Activated T-helper 17 cell treated with anti-CD3 and anti-CD28 coated beads, Interleukin-2, amount 50 U/mL, for 72 hours (primary cell): ENCODE data around the gene ADAMTS6. TPM values are rescaled to one million over a fixed set of nuclear protein-coding genes. Genes with fewer than 3 reads are reported as not detected.
"Not testable (repeated sequence)": the region's sequence is repeated elsewhere in the genome, so short reads cannot be mapped to it uniquely, and the experiment has no call there.

Experiments
- ATAC-seq: fragments of 150-1000 bp; cut with Tn5 transposase; replicated peaks from 2 replicates; pipeline ENCODE4 v1.10.0; 2021; ENCODE audit warnings: mild to moderate bottlenecking, moderate library complexity
- H3K27ac Mint-ChIP-seq: one replicate; pipeline ENCODE4 v1.8.0; 2022; ENCODE audit warnings: mixed read lengths
- H3K27me3 Mint-ChIP-seq: one replicate; pipeline ENCODE4 v1.8.0; 2022; ENCODE audit warnings: mixed read lengths
- H3K36me3 Mint-ChIP-seq: one replicate; pipeline ENCODE4 v1.8.0; 2022; ENCODE audit warnings: low read depth, mild to moderate bottlenecking, mixed read lengths
- H3K4me1 Mint-ChIP-seq: one replicate; pipeline ENCODE4 v1.8.0; 2022; ENCODE audit warnings: mixed read lengths
- H3K4me3 Mint-ChIP-seq: one replicate; pipeline ENCODE4 v1.8.0; 2022; ENCODE audit warnings: mild to moderate bottlenecking, mixed read lengths
- H3K9me3 Mint-ChIP-seq: one replicate; pipeline ENCODE4 v1.8.0; 2022; ENCODE audit warnings: mixed read lengths
- total RNA-seq, 2 donors: library from RNA; stranded (reverse); gene quantifications; one replicate each; pipeline ENCODE4 v1.2.3, GENCODE V29; 2022

Gene ADAMTS6
- total RNA-seq, 2 donors from 2014 or later: 1.2 to 1.4 TPM

DNA sequence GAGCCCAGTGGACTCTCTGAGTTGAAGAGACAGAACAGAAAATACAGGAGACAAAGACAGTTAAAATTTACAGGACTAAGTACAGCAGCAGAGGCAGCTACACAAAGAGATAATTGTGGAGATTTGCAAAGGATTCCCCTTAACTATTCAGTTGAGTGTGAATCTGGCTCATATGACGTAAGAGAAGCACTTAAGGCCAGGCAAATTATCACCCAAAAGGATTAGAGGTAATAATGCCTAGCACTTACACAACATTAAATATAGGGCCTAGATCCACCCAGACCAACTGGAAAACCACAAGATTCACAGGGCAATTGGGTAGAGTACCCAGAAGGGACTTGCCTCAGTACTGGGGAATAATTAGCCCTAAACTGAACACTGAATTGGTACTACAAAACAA, 41.3 kb downstream of the ADAMTS6 start:
- H3K9me3 Mint-ChIP-seq: no peaks in the 10 kb centered on the region
- ATAC-seq: no peak
- H3K4me1 Mint-ChIP-seq: no peaks in the 10 kb centered on the region
- H3K4me3 Mint-ChIP-seq: no peak overlapping the region
- H3K36me3 Mint-ChIP-seq: no peaks in the 10 kb centered on the region
- no peaks in the 10 kb centered on the region for H3K27me3 Mint-ChIP-seq
- H3K27ac Mint-ChIP-seq: no peak overlapping the region

DNA sequence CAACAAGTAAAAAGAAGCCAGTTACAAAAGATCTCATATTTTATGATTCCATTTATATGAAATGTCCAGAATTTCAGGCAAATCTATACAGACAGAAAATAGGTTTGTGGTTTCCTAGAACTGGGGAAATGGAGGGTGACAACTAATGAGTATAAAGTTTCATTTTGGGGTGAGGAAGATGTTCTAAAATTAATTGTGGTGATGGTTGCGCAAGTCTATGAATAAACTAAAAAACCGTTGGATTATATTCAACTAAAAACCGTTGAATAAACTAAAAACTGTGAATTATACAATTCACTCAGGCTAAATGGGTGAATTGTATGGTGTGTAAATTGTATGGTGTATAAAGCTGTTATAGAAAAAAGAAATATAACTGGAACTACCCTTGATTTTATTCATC, 47.6 kb downstream of the ADAMTS6 start:
- Mint-ChIP-seq H3K9me3 (no peaks in the 10 kb centered on the region), H3K4me1 (no peaks in the 10 kb centered on the region)
- no peak for ATAC-seq

DNA sequence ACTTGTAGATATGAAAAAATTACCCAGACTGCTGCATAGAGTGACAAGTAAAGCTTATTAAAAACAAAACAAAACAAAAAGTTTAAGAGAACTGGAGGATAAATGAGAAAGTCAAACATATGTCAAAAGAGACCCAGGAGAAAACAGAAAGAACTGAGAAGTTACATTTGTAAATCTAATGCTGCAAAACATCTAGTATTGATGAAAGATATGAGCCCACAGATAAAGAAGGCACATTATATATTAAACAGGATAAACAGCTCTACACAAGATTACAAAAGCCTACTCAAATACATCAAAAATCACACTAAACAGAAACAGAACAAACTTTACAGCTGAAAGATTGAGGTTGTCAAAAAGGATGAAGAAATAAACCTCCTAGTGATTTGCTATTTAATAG, 55.1 kb downstream of the ADAMTS6 start:
- H3K27ac Mint-ChIP-seq: no peak overlapping the region
- no peaks in the 10 kb centered on the region for H3K36me3 Mint-ChIP-seq
- no peaks in the 10 kb centered on the region for H3K4me1 Mint-ChIP-seq
- no peak for ATAC-seq
- H3K4me3 Mint-ChIP-seq: no peak overlapping the region
- H3K27me3 Mint-ChIP-seq: no peaks in the 10 kb centered on the region
- H3K9me3 Mint-ChIP-seq: peaks cover 4% of the 10 kb centered on the region

More for the DNA sequence above, 47.6 kb downstream of the ADAMTS6 start:
- Mint-ChIP-seq H3K27ac (no peak overlapping the region), H3K4me3 (no peak overlapping the region), H3K36me3 (no peaks in the 10 kb centered on the region), H3K27me3 (peaks cover 3% of the 10 kb centered on the region)

DNA sequence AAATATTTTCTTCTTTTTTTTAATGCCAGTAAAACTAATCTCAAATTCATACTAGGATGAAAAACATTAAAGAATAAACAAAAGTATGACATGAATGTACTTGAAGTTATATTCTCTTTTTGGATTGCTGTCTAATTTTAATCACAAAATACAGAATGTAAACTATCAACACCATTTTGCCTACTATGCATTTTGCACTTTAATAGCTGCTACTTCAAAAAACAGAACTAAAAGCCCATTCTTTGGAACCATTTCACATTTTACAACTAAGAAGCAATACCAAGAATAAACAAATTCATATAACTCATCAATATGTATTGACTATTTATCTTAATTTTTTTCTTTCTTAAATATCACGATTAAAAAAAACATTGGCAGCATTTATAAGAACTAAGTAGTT, 58.1 kb downstream of the ADAMTS6 start:
- no peaks in the 10 kb centered on the region for H3K4me1 Mint-ChIP-seq
- H3K36me3 Mint-ChIP-seq: no peaks in the 10 kb centered on the region
- no peak overlapping the region for H3K27ac Mint-ChIP-seq
- H3K9me3 Mint-ChIP-seq: peaks cover 9% of the 10 kb centered on the region
- no peak for ATAC-seq
- no peaks in the 10 kb centered on the region for H3K27me3 Mint-ChIP-seq
- no peak overlapping the region for H3K4me3 Mint-ChIP-seq

DNA sequence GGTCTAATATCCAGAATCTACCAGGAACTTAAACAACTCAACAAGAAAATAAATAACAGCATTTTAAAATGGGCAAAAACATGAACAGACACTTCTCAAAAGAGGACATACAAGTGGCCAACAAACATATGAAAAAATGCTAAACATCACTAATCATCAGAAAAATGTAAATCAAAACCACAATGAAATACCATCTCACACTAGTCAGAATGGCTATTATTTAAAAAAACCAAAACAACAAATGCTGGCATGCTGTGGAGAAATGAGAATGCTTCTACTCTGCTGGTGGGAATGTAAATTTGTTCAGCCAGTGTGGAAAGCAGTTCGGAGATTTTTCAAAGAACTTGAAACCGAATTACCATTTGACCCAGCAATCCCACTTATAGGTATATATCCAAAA, 63.1 kb downstream of the ADAMTS6 start:
- no peak for ATAC-seq
- no peak overlapping the region for H3K27ac Mint-ChIP-seq
- H3K27me3 Mint-ChIP-seq: no peaks in the 10 kb centered on the region
- no peaks in the 10 kb centered on the region for H3K4me1 Mint-ChIP-seq
- H3K4me3 Mint-ChIP-seq: no peak overlapping the region
- H3K36me3 Mint-ChIP-seq: no peaks in the 10 kb centered on the region
- peaks cover 16% of the 10 kb centered on the region for H3K9me3 Mint-ChIP-seq

DNA sequence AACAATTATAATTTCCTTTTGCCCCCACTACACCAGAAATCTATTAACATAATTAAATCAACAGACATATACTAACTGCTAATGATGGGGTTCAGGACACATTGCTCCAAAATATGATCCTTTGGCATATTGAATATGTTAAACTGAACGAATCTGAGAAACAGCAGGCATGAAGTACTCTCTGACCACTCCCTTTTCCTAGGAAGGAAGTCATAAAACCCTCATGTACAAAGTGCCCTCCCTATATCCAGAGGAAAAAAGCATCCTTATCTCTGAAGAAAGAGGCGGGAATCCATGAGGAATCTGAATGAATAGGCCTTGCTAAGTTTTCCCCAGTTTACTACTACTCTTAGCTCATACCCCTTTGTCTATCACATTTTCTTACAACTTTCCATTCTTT, 67.9 kb downstream of the ADAMTS6 start:
- Mint-ChIP-seq H3K4me3 (no peak overlapping the region), H3K27ac (no peak overlapping the region), H3K27me3 (no peaks in the 10 kb centered on the region), H3K9me3 (peaks cover 8% of the 10 kb centered on the region), H3K4me1 (no peaks in the 10 kb centered on the region), H3K36me3 (no peaks in the 10 kb centered on the region)
- no peak for ATAC-seq

DNA sequence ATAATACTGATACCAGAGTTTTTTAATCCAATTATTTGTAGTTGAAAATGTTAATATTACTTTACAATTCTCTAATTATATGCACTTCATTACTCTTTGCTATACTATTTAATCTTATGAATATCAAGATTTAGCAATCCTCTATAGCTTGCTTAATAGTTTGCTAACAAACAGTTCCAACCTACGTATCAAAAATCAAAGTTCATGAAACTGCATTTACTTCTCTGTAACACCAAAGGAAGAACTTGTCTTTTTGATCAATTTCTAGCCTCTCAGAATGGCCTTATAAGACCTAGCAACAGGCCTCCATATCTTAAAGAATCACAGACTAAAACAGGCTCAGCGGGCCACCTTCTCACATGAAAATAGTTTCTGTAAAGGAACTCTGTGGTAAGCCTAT, 68.9 kb downstream of the ADAMTS6 start:
- no peak for ATAC-seq
- Mint-ChIP-seq H3K4me3 (no peak overlapping the region), H3K36me3 (no peaks in the 10 kb centered on the region), H3K4me1 (no peaks in the 10 kb centered on the region), H3K27ac (no peak overlapping the region), H3K27me3 (no peaks in the 10 kb centered on the region), H3K9me3 (peaks cover 7% of the 10 kb centered on the region)

DNA sequence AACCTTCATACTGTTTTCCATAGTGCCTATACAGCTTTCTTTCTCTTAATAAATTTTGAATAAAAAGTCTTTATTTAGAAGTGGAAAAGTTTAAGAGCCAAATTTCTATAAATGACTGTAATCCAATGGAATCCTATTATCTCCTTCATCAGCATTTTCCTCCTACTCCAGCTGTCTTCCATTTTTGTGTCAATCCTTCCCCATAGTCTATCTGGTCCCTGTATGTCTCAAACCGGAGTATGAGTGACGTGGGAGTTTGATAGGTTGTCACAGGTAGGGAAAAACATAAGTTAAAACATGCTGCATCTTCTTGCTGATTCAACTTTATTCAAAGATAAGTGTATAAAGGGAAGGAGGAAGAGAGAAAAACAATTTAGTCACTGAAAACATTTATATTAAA, 70.4 kb downstream of the ADAMTS6 start:
- no peak for ATAC-seq
- Mint-ChIP-seq H3K27me3 (no peaks in the 10 kb centered on the region), H3K4me3 (no peak overlapping the region), H3K27ac (no peak overlapping the region), H3K4me1 (no peaks in the 10 kb centered on the region), H3K36me3 (no peaks in the 10 kb centered on the region), H3K9me3 (no peaks in the 10 kb centered on the region)

DNA sequence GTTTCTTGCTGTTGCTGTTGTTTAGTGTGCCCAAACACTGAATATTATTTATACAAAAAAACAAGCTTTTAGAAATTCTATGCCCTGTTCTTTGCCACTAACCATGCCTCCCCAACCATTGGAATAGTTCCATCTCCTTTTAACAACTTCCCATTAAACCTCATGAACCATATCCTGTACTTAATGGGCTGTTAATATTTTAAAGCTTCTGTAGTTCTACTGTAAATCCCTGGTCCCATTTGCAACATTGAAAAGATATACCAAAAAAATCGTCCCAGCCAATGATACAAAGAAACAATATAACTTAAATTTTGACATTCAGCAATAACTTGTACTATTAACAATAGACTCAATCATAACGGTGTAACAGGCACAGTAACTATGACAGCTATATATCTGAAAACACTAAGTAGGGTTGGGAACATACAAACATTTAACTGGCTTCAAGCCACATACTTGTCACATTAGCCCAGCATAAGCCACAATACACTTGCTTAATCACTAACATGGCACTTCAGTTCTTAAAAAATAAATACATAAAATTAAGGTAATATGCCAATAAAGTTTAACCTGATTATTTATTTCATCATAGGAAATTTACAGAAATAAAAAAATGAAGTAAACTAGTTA, 86.1 kb downstream of the ADAMTS6 start:
- H3K27ac Mint-ChIP-seq: no peak overlapping the region
- no peaks in the 10 kb centered on the region for H3K27me3 Mint-ChIP-seq
- H3K4me1 Mint-ChIP-seq: no peaks in the 10 kb centered on the region
- no peaks in the 10 kb centered on the region for H3K36me3 Mint-ChIP-seq
- no peak for ATAC-seq
- H3K4me3 Mint-ChIP-seq: no peak overlapping the region
- no peaks in the 10 kb centered on the region for H3K9me3 Mint-ChIP-seq

DNA sequence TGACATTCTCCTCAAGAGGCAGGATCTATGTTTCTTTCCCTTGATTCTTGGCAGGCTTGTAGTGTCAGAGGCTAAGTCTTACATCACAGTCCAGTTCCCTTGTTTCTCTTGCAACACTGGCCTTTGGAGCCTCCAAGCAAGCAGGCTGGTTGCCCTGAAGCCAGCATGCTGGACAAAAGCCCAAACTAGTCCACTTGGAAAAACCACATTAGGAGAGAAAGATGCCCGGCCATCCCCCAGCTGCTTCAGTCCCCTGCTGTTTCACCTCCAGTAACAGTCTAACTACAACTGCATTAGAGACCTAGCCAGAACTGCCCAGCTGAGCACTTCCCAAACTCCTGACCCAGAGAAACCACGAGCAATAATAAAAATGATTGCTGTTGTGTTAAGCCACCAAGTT, 87.6 kb downstream of the ADAMTS6 start:
- Mint-ChIP-seq H3K27me3 (no peaks in the 10 kb centered on the region), H3K9me3 (no peaks in the 10 kb centered on the region), H3K27ac (no peak overlapping the region), H3K36me3 (no peaks in the 10 kb centered on the region), H3K4me1 (no peaks in the 10 kb centered on the region), H3K4me3 (no peak overlapping the region)
- no peak for ATAC-seq

DNA sequence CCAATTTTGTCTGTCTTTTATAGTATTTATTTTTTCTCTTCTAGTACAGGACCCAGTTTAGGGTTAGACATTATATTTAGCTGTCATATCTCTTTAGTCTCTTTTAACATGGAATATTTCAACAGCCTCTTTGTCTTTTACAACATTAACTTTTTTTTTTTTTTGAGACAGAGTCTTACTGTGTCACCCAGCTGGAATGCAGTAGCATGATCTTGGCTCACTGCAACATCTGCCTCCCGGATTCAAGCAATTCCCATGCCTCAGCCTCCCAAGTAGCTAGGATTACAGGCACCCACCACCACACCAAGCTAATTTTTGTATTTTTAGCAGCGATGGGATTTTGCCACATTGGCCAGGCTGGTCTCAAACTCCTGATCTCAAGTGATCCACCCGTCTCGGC, 90.1 kb downstream of the ADAMTS6 start:
- no peak overlapping the region for H3K4me3 Mint-ChIP-seq
- no peaks in the 10 kb centered on the region for H3K36me3 Mint-ChIP-seq
- H3K27ac Mint-ChIP-seq: no peak overlapping the region
- no peak for ATAC-seq
- no peaks in the 10 kb centered on the region for H3K9me3 Mint-ChIP-seq
- no peaks in the 10 kb centered on the region for H3K4me1 Mint-ChIP-seq
- H3K27me3 Mint-ChIP-seq: no peaks in the 10 kb centered on the region

DNA sequence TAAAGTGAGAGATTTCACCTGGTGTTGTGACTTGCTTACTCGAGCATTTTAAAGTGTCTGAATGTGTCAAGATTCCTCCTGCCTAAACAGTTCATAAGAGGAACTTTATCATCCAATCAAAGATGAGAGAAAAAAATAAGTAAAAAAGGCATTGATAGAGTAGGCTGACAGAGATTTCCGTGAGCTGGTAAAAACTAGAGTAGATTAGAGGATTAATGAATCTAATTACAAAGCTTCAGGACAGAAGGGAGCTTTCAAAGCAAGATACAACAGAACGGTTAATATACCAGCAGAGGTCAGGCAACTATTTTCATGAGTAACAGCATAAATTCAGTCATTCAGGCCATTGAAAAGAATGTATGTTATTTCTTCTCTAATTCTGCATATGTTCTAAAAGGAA, 91.5 kb downstream of the ADAMTS6 start:
- Mint-ChIP-seq H3K9me3 (no peaks in the 10 kb centered on the region), H3K4me3 (no peak overlapping the region), H3K4me1 (no peaks in the 10 kb centered on the region), H3K27me3 (no peaks in the 10 kb centered on the region), H3K36me3 (no peaks in the 10 kb centered on the region), H3K27ac (no peak overlapping the region)
- no peak for ATAC-seq

DNA sequence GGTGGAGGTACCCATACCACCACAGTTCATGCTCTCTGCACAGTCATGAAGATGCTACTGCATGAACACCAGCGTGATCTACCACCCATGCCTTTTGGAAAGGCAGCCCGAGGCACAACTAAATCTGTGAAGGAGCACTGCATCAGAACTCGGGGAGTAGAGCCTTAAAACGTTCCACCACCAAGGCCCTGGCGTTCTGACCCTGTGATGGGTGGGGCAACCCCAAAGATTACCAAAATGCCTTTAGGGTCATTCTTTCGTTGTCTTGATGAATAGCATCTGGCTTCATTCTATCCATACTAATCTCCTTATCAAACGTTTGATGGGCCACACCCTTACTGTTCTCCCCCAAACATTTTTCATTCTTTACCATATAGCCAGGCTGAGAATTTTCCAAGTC, 97.9 kb downstream of the ADAMTS6 start:
- no peak overlapping the region for H3K27ac Mint-ChIP-seq
- no peak overlapping the region for H3K4me3 Mint-ChIP-seq
- no peaks in the 10 kb centered on the region for H3K27me3 Mint-ChIP-seq
- no peaks in the 10 kb centered on the region for H3K9me3 Mint-ChIP-seq
- H3K36me3 Mint-ChIP-seq: no peaks in the 10 kb centered on the region
- no peaks in the 10 kb centered on the region for H3K4me1 Mint-ChIP-seq
- ATAC-seq: no peak

DNA sequence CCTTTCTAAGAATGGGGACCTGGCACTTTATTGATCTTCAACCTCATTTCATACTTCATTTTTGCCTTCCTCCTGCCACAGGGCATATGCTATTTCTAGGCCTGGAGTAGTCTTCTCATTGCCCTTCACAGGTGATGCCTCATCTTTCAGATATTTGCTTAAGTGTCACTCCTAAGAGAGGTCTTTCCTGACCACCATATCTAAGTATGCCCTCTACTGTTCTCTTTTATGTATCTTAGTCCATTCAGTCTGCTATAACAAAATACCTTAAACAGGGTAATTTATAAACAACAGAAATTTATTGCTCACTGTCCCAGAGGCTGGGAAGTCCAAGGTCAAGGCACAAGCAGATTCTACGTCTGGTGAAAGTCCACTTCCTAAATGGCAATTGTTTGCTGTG, 99.1 kb downstream of the ADAMTS6 start:
- Mint-ChIP-seq H3K9me3 (no peaks in the 10 kb centered on the region), H3K4me3 (no peak overlapping the region), H3K27ac (no peak overlapping the region), H3K36me3 (no peaks in the 10 kb centered on the region), H3K4me1 (no peaks in the 10 kb centered on the region), H3K27me3 (no peaks in the 10 kb centered on the region)
- no peak for ATAC-seq

DNA sequence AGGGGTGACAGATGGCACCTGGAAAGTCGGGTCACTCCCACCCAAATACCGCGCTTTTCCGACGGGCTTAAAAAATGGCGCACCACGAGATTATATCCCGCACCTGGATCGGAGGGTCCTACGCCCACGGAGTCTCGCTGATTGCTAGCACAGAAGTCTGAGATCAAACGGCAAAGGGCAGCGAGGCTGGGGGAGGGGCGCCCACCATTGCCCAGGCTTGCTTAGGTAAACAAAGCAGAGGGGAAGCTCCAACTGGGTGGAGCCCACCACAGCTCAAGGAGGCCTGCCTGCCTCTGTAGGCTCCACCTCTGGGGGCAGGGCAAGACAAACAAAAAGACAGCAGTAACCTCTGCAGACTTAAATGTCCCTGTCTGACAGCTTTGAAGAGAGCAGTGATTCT, 111.2 kb downstream of the ADAMTS6 start:
- H3K27ac Mint-ChIP-seq, H3K36me3 Mint-ChIP-seq, ATAC-seq, H3K4me1 Mint-ChIP-seq, H3K9me3 Mint-ChIP-seq, H3K27me3 Mint-ChIP-seq, H3K4me3 Mint-ChIP-seq: not testable (repeated sequence)

DNA sequence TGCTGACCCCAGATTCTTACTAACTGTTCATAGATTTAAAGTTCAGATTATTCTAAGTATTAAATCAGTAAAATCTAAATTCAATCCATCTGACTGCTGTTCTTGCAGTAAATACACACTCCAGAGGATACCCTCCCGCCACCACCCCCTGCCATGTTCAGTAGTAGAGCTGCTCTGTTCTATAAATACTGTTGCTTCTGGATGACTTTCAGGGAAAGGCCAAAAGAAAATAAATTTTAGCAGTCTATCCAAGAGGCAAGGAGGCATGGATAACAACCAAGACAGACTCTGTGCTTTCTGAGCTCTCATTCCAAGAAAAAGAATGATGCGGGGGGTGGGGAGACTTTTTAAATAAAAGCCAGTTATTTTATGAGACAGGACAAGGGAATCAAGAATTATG, 115.1 kb downstream of the ADAMTS6 start:
- Mint-ChIP-seq H3K9me3 (no peaks in the 10 kb centered on the region), H3K27ac (no peak overlapping the region), H3K4me1 (no peaks in the 10 kb centered on the region)

More for the DNA sequence above, 115.1 kb downstream of the ADAMTS6 start:
- Mint-ChIP-seq H3K36me3 (no peaks in the 10 kb centered on the region), H3K4me3 (no peak overlapping the region), H3K27me3 (no peaks in the 10 kb centered on the region)
- ATAC-seq: no peak
